Peyer's patch (tissue), 4 donors: ENCODE measurements around the gene BIVM.

ENCODE experiments used
- CTCF ChIP-seq, 6 experiments: fragments of 450-650 bp in 4 of 6; fragments of 200-600 bp in 2 of 6; sonication (generic) in 1 of 6; IDR thresholded peaks; one replicate each; pipeline ENCODE4 v1.5.1; 2017 to 2019; ENCODE audit warnings: antibody characterized with exemption in 6 of 6, mild to moderate bottlenecking in 3 of 6, moderate library complexity in 1 of 6
- POLR2A ChIP-seq, 2 donors: fragments of 450-650 bp; IDR thresholded peaks; one replicate each; pipeline ENCODE4 v1.5.1; 2017; ENCODE audit warnings: antibody characterized with exemption in 2 of 2, mild to moderate bottlenecking in 2 of 2, moderate library complexity in 2 of 2

DNA sequence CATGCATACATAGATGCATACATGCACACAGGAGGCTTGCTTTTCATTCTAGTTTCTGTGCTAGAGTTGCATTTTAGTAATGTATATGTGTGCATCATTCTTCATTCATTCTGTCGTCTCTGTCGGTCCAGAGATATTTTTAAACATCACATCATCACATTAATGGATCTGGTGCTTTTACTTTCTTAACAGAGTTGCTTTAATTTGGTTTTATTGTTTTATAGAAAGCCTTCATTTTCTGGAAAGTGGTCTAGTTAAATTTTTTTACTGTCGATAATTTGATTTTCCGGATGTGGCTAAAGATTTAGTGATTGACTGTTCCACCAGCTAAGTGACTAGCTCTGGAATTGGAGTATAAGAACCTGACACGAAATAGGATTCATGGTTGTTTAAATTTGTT lies 16.9 kb downstream of the BIVM start:
- TF ChIP-seq CTCF (IDR thresholded peaks at IDR 0.05) (no peak), POLR2A (IDR thresholded peaks at IDR 0.05) (no peak)
